ENCODE data around the gene RAP1GAP2.

- TF ChIP-seq MAX (IDR thresholded peaks at IDR 0.05) (no peak), CTCF (IDR thresholded peaks at IDR 0.05; ENCODE audit: control extremely low read depth in 1 of 3, insufficient read depth in 1 of 3, low read depth in 1 of 3, low read length in 3 of 3) (no peak), POLR2A (IDR thresholded peaks at IDR 0.05; ENCODE audit: control extremely low read depth in 1 of 2, low read depth in 2 of 2, low read length in 2 of 2) (no peak), CHD2 (IDR thresholded peaks at IDR 0.05; ENCODE audit: low read length) (no peak), EZH2 (IDR thresholded peaks at IDR 0.05; ENCODE audit: low read depth, low read length, severe bottlenecking) (no peak), USF2 (IDR thresholded peaks at IDR 0.05; ENCODE audit: low read length) (no peak), HDAC6 (IDR thresholded peaks at IDR 0.05; ENCODE audit: low read depth, low read length) (no peak), BRCA1 (IDR thresholded peaks at IDR 0.05; ENCODE audit: low read depth, low read length) (no peak), SIN3A (conservative IDR thresholded peaks at IDR 0.05 in 1 of 2, IDR thresholded peaks at IDR 0.05 in 1 of 2; ENCODE audit: low read depth in 1 of 2, low read length in 2 of 2) (no peak), GABPA (IDR thresholded peaks at IDR 0.05; ENCODE audit: borderline replicate concordance, insufficient read depth, low read length) (no peak), JUN (IDR thresholded peaks at IDR 0.05; ENCODE audit: low read depth, low read length) (no peak), SRF (IDR thresholded peaks at IDR 0.05; ENCODE audit: low read depth, low read length) (no peak), RXRA (IDR thresholded peaks at IDR 0.05; ENCODE audit: insufficient read depth, low read depth, low read length) (no peak), CBX5 (IDR thresholded peaks at IDR 0.05; ENCODE audit: low read depth, low read length) (no peak)
Measured at GRCh38 chr17:2967515-2967914, 171.3 kb downstream of the RAP1GAP2 start.
